ENCODE results near the gene TMPRSS6.

Gene TMPRSS6

GRCh38 chr22:37062702-37063381, 46.7 kb downstream of the TMPRSS6 start:
- no peak for DNase-seq

GRCh38 chr22:37062376-37062675, 47.2 kb downstream of the TMPRSS6 start:
- DNase-seq, result no peak

- no peak for DNase-seq
Observed at GRCh38 chr22:37061611-37062375, 47.7 kb downstream of the TMPRSS6 start.

GRCh38 chr22:37060801-37061610, 48.5 kb downstream of the TMPRSS6 start:
- DNase-seq, result no peak

GRCh38 chr22:37059876-37060449, 49.5 kb downstream of the TMPRSS6 start:
- no peak for DNase-seq

- DNase-seq, result no peak
Observed at GRCh38 chr22:37058917-37059701, 50.4 kb downstream of the TMPRSS6 start.

- DNase-seq, result no peak
Observed at GRCh38 chr22:37057796-37058510, 51.6 kb downstream of the TMPRSS6 start.

GRCh38 chr22:37057226-37057625, 52.3 kb downstream of the TMPRSS6 start:
- DNase-seq, result no peak

- DNase-seq, result no peak
Observed at GRCh38 chr22:37056246-37056645, 53.3 kb downstream of the TMPRSS6 start.

- no peak for DNase-seq
Observed at GRCh38 chr22:37054600-37055365, 54.7 kb downstream of the TMPRSS6 start.

- no peak for DNase-seq
Observed at GRCh38 chr22:37054056-37054395, 55.5 kb downstream of the TMPRSS6 start.

- no peak for DNase-seq
Observed at GRCh38 chr22:37053310-37054055, 56.0 kb downstream of the TMPRSS6 start.

- no peak for DNase-seq
Observed at GRCh38 chr22:37052386-37053309, 56.9 kb downstream of the TMPRSS6 start.

GRCh38 chr22:37051391-37052385, 57.8 kb downstream of the TMPRSS6 start, which contains the start of gene KCTD17:
TSS of gene KCTD17 (plus strand) at chr22:37051742. CDS start at chr22:37051761, 19 bp downstream.
- DNase-seq, result peak; percentile 80

GRCh38 chr22:37050913-37051312, 58.6 kb downstream of the TMPRSS6 start:
- DNase-seq, result no peak

- no peak for DNase-seq
Observed at GRCh38 chr22:37049224-37049623, 60.3 kb downstream of the TMPRSS6 start.

GRCh38 chr22:37048133-37048532, 61.4 kb downstream of the TMPRSS6 start:
- no peak for DNase-seq

GRCh38 chr22:37047006-37047405, 62.5 kb downstream of the TMPRSS6 start:
- no peak for DNase-seq
